OCI-LY3 (cell line): ENCODE measurements around the gene SLC26A8.
A peak's percentile ranks its signal among the peaks of the same experiment; 100 is the strongest.

Experiments
- H2AFZ ChIP-seq: fragments of 200-600, 300-600 bp; shearing (Covaris generic); 2 replicates; pipeline ENCODE4 v1.6.0; 2014; ENCODE audit warnings: antibody characterized with exemption, low read depth, low read length
- H3K27ac ChIP-seq: fragments of 200-600, 300-600 bp; sonication (generic); 2 replicates; pipeline ENCODE4 v1.5.1; 2014; ENCODE audit warnings: mild to moderate bottlenecking, low read length, moderate library complexity, mixed read lengths
- H3K27me3 ChIP-seq: fragments of 200-600, 300-600 bp; sonication (generic); 2 replicates; pipeline ENCODE4 v1.6.1; 2014; ENCODE audit warnings: low read depth, low read length, mixed read lengths
- H3K36me3 ChIP-seq: fragments of 200-600, 300-600 bp; sonication (generic); replicated peaks from 2 replicates; pipeline ENCODE3; 2014; ENCODE audit warnings: low read depth, low read length, mixed read lengths
- H3K4me1 ChIP-seq: fragments of 300-600, 200-600 bp; sonication (generic); 2 replicates; pipeline ENCODE4 v1.6.1; 2014; ENCODE audit warnings: low read length, mixed read lengths
- H3K4me2 ChIP-seq: fragments of 200-600, 300-600 bp; sonication (generic); 2 replicates; pipeline ENCODE4 v1.6.1; 2014; ENCODE audit warnings: low read length, mixed read lengths
- H3K4me3 ChIP-seq: fragments of 300-600, 200-600 bp; sonication (generic); 2 replicates; pipeline ENCODE4 v1.5.1; 2014; ENCODE audit warnings: antibody characterized with exemption, mild to moderate bottlenecking, low read length, moderate library complexity
- H3K79me2 ChIP-seq: fragments of 300-600, 200-600 bp; shearing (Covaris generic); 2 replicates; pipeline ENCODE4 v1.6.1; 2014; ENCODE audit warnings: mild to moderate bottlenecking, low read length, mixed read lengths
- H3K9ac ChIP-seq: fragments of 300-600, 200-600 bp; shearing (Covaris generic); 2 replicates; pipeline ENCODE4 v1.6.0; 2014; ENCODE audit warnings: mild to moderate bottlenecking, low read length, moderate library complexity
- H3K9me3 ChIP-seq: fragments of 200-600, 300-600 bp; shearing (Covaris generic); 2 replicates; pipeline ENCODE4 v1.6.1; 2014; ENCODE audit warnings: low read length, mixed read lengths; ENCODE audit not compliant: insufficient read depth
- H4K20me1 ChIP-seq: fragments of 200-600, 300-600 bp; sonication (generic); 2 replicates; pipeline ENCODE4 v1.6.1; 2016; ENCODE audit warnings: low read length, mixed read lengths; ENCODE audit not compliant: insufficient read depth
- EZH2phosphoT487 ChIP-seq: fragments of 200-600 bp; shearing (Covaris generic); IDR thresholded peaks from 2 replicates; pipeline ENCODE4 v1.6.1; 2018; ENCODE audit warnings: antibody characterized with exemption, mixed run types, low read depth
- TF ChIP-seq, protein P1 (sequence below): fragments of 200-600, 300-600 bp; sonication (generic); IDR thresholded peaks from 2 replicates; pipeline ENCODE4 v1.5.1; 2014; ENCODE audit warnings: antibody characterized with exemption, low read length, low read depth

SLC26A8 gene

DNA sequence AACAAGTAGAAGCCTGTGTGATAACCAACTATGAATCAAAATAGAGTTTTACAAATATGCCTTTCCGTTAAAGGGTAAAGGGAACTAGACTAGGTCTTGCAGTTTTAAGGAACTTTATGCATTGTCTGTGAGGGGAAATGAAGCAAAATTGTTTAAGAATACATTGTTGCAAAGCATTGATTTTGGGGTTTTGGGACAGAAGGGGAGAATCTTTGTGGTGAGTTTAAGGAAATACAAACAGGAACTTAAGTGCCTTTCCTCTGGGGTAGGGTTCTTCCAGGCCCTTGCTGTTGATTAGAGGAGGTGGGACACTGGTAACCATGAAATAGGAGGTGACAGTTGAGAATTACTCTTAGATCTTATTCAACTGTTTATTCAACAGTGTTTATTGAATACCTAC is 7.8 kb upstream of the SLC26A8 start:
- Histone ChIP-seq H3K4me3 (no peak overlapping the region), H3K79me2 (peaks cover 96% of the 10 kb centered on the region), H3K36me3 (no peaks in the 10 kb centered on the region), H3K4me2 (no peak overlapping the region), H4K20me1 (peaks cover 48% of the 10 kb centered on the region), H3K27ac (no peak overlapping the region), H3K27me3 (no peaks in the 10 kb centered on the region), H2AFZ (no peak overlapping the region), H3K9me3 (no peaks in the 10 kb centered on the region), H3K9ac (no peak overlapping the region), H3K4me1 (peaks cover 16% of the 10 kb centered on the region)
- no peak for TF ChIP-seq EZH2phosphoT487
- TF ChIP-seq, protein P1, sequence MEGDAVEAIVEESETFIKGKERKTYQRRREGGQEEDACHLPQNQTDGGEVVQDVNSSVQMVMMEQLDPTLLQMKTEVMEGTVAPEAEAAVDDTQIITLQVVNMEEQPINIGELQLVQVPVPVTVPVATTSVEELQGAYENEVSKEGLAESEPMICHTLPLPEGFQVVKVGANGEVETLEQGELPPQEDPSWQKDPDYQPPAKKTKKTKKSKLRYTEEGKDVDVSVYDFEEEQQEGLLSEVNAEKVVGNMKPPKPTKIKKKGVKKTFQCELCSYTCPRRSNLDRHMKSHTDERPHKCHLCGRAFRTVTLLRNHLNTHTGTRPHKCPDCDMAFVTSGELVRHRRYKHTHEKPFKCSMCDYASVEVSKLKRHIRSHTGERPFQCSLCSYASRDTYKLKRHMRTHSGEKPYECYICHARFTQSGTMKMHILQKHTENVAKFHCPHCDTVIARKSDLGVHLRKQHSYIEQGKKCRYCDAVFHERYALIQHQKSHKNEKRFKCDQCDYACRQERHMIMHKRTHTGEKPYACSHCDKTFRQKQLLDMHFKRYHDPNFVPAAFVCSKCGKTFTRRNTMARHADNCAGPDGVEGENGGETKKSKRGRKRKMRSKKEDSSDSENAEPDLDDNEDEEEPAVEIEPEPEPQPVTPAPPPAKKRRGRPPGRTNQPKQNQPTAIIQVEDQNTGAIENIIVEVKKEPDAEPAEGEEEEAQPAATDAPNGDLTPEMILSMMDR: no peak

GRCh38 chr6:36029464-36029863 is 5.0 kb upstream of the SLC26A8 start:
- TF ChIP-seq, protein P1: no peak
- TF ChIP-seq EZH2phosphoT487: no peak
- Histone ChIP-seq H3K9me3 (no peaks in the 10 kb centered on the region), H3K9ac (peak overlapping the region; percentile 82), H4K20me1 (peaks cover 33% of the 10 kb centered on the region), H3K79me2 (peaks cover 69% of the 10 kb centered on the region), H3K4me3 (peak overlapping the region; percentile 88), H3K4me1 (peaks cover 8% of the 10 kb centered on the region), H3K27ac (no peak overlapping the region), H2AFZ (no peak overlapping the region), H3K4me2 (peak overlapping the region; percentile 78), H3K27me3 (no peaks in the 10 kb centered on the region), H3K36me3 (no peaks in the 10 kb centered on the region)

DNA sequence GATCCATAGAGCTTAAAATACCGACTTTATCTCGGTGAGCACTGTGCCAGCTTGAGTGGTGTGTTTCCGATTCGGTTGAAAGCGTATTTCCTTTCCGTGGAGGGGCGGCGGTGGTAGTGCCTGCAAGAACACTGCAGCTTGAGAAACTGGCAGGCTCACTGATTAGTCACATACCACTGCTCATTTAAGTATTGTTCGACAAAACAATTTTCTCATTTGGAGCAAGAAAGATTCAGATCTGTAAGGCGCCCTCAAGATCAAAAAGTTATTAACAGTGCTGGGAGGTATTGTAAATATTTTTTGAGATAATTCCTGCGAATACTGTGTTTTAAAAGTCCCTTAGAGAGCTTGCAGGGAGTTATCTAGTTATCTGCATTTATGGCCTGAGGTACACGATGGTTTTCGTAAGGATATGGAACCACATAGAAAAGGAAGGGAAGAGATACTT is 4.5 kb upstream of the SLC26A8 start:
- Histone ChIP-seq H3K79me2 (peaks cover 63% of the 10 kb centered on the region), H3K9me3 (no peaks in the 10 kb centered on the region), H4K20me1 (peaks cover 28% of the 10 kb centered on the region), H3K4me2 (peak overlapping the region; percentile 78), H3K9ac (peak overlapping the region; percentile 82), H3K4me3 (peak overlapping the region; percentile 88), H3K36me3 (no peaks in the 10 kb centered on the region), H3K27ac (0 out of 2 replicates have a peak overlapping the region, but pooled peaks have one; percentile 33), H2AFZ (no peak overlapping the region), H3K27me3 (no peaks in the 10 kb centered on the region), H3K4me1 (peaks cover 8% of the 10 kb centered on the region)
- TF ChIP-seq, protein P1: no peak
- TF ChIP-seq EZH2phosphoT487: no peak

- peaks cover 22% of the 10 kb centered on the region for H4K20me1 ChIP-seq
- H3K4me2 ChIP-seq: peak overlapping the region; percentile 78
- peak overlapping the region; percentile 88 for H3K4me3 ChIP-seq
- peak overlapping the region; percentile 66 for H2AFZ ChIP-seq
- peak overlapping the region; percentile 33 for H3K27ac ChIP-seq
- no peaks in the 10 kb centered on the region for H3K9me3 ChIP-seq
- no peaks in the 10 kb centered on the region for H3K36me3 ChIP-seq
- peaks cover 57% of the 10 kb centered on the region for H3K79me2 ChIP-seq
- TF ChIP-seq EZH2phosphoT487: no peak
- TF ChIP-seq, protein P1: no peak
- H3K27me3 ChIP-seq: no peaks in the 10 kb centered on the region
- H3K4me1 ChIP-seq: peaks cover 8% of the 10 kb centered on the region
- H3K9ac ChIP-seq: peak overlapping the region; percentile 82
Measured at GRCh38 chr6:36028088-36028876, 3.8 kb upstream of the SLC26A8 start.
